ENCODE data around the gene CSTA. TPM values are rescaled to one million over a fixed set of nuclear protein-coding genes. Genes with fewer than 3 reads are reported as not detected.

The CSTA gene
- polyA plus RNA-seq, 3 donors: 211 to 582 (median 515) TPM

GRCh38 chr3:122362026-122362425, 37.0 kb downstream of the CSTA start:
- Mint-ChIP-seq H3K4me3 (no peak overlapping the region), H3K36me3 (peaks cover 45 to 63% of the 10 kb centered on the region in 2 donors), H3K4me1 (peaks cover 18% of the 10 kb centered on the region), H3K27me3 (ENCODE audit: low read depth in 3 of 3) (peaks cover 0 to 2% (median 0%) of the 10 kb centered on the region in 3 donors), H3K9me3 (no peaks in the 10 kb centered on the region), H3K27ac (no peak overlapping the region)
- no peak overlapping the region for H3K27ac ChIP-seq (ENCODE audit: low read depth in 1 of 2, low read length in 2 of 2)
- H3K4me3 ChIP-seq (replicated peaks in 1 of 3; ENCODE audit: low read depth in 2 of 3, low read length in 3 of 3): no peak overlapping the region
- peaks cover 28 to 78% of the 10 kb centered on the region in 2 donors for H3K36me3 ChIP-seq (replicated peaks in 1 of 2; ENCODE audit: control insufficient read depth in 1 of 2, insufficient read depth in 2 of 2, low read length in 2 of 2)
- intact Hi-C loops (cut with micrococcal nuclease): no loop called here
- H3K27me3 ChIP-seq (ENCODE audit: control insufficient read depth in 2 of 2, insufficient read depth in 2 of 2, low read length in 2 of 2): no peaks in the 10 kb centered on the region
- H3K79me2 ChIP-seq (ENCODE audit: insufficient read depth, low read length): peaks cover 2% of the 10 kb centered on the region
- no peak overlapping the region for H3K4me2 ChIP-seq (replicated peaks; ENCODE audit: extremely low read depth, low read length, poor library complexity, severe bottlenecking)
- H3K4me1 ChIP-seq (ENCODE audit: control insufficient read depth in 1 of 2, insufficient read depth in 2 of 2, low read length in 2 of 2): peaks cover 7 to 8% of the 10 kb centered on the region in 2 donors
- H4K20me1 ChIP-seq (ENCODE audit: insufficient read depth, low read length): peaks cover 3% of the 10 kb centered on the region
- DNase-seq: no peak
- H3K9ac ChIP-seq (ENCODE audit: insufficient read depth, low read length, poor library complexity, severe bottlenecking): no peak overlapping the region
- no peaks in the 10 kb centered on the region for H3K9me3 ChIP-seq (replicated peaks in 1 of 2; ENCODE audit: control insufficient read depth in 1 of 2, insufficient read depth in 1 of 2, low read length in 2 of 2)
- WGBS (ENCODE audit: insufficient coverage): 100% methylated on average over 1 of the region's 2 CpGs
- H2AFZ ChIP-seq (ENCODE audit: insufficient read depth, low read depth, low read length, poor library complexity, severe bottlenecking): no peak overlapping the region
- no peak for TF ChIP-seq CTCF (IDR thresholded peaks at IDR 0.05)

DNA sequence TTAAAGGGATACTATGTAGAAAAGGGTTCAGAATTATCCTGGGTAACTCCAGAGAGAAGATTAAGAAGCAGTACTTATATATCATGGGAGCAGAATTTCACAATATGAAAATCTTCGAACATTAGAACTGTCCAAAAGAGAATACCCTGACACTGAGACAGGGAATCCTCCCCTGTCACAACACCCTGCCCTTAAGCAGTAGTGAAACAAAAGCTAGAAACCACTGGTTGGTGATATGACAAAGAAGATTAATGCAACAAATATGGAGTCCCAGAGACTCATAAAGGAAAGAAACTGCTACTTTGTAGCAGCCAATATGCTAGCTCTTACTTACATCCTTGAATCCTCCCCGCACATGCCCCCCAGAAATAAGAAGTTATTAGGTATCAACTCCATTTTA, 39.4 kb downstream of the CSTA start:
- H3K9me3 ChIP-seq (replicated peaks in 1 of 2; ENCODE audit: control insufficient read depth in 1 of 2, insufficient read depth in 1 of 2, low read length in 2 of 2): no peaks in the 10 kb centered on the region
- peaks cover 28 to 85% of the 10 kb centered on the region in 2 donors for H3K36me3 ChIP-seq (replicated peaks in 1 of 2; ENCODE audit: control insufficient read depth in 1 of 2, insufficient read depth in 2 of 2, low read length in 2 of 2)
- no peaks in the 10 kb centered on the region for H3K27me3 Mint-ChIP-seq (ENCODE audit: low read depth in 3 of 3)
- H3K27ac ChIP-seq (ENCODE audit: low read depth in 1 of 2, low read length in 2 of 2): no peak overlapping the region
- peaks cover 46 to 59% of the 10 kb centered on the region in 2 donors for H3K36me3 Mint-ChIP-seq
- H3K79me2 ChIP-seq (ENCODE audit: insufficient read depth, low read length): no peaks in the 10 kb centered on the region
- no peak overlapping the region for H2AFZ ChIP-seq (ENCODE audit: insufficient read depth, low read depth, low read length, poor library complexity, severe bottlenecking)
- H3K4me1 Mint-ChIP-seq: peaks cover 1% of the 10 kb centered on the region
- intact Hi-C loops (cut with micrococcal nuclease): no loop called here
- no peaks in the 10 kb centered on the region for H3K4me1 ChIP-seq (ENCODE audit: control insufficient read depth in 1 of 2, insufficient read depth in 2 of 2, low read length in 2 of 2)
- H3K4me3 ChIP-seq (replicated peaks in 1 of 3; ENCODE audit: low read depth in 2 of 3, low read length in 3 of 3): no peak overlapping the region
- no peaks in the 10 kb centered on the region for H3K27me3 ChIP-seq (ENCODE audit: control insufficient read depth in 2 of 2, insufficient read depth in 2 of 2, low read length in 2 of 2)
- no peaks in the 10 kb centered on the region for H3K9me3 Mint-ChIP-seq
- H3K27ac Mint-ChIP-seq: no peak overlapping the region
- DNase-seq: no peak
- WGBS (ENCODE audit: insufficient coverage): no CpG with 5 or more reads among the region's 2 CpGs
- no peak overlapping the region for H3K9ac ChIP-seq (ENCODE audit: insufficient read depth, low read length, poor library complexity, severe bottlenecking)
- no peak overlapping the region for H3K4me3 Mint-ChIP-seq
- H4K20me1 ChIP-seq (ENCODE audit: insufficient read depth, low read length): no peaks in the 10 kb centered on the region
- TF ChIP-seq CTCF (IDR thresholded peaks at IDR 0.05): no peak
- no peak overlapping the region for H3K4me2 ChIP-seq (replicated peaks; ENCODE audit: extremely low read depth, low read length, poor library complexity, severe bottlenecking)

Data from CD14-positive monocyte (primary cell).